ENCODE measurements around the gene IRAK2. TPM values are rescaled to one million over a fixed set of nuclear protein-coding genes. Genes with fewer than 3 reads are reported as not detected.

IRAK2 gene
- total and polyA plus RNA-seq, 2 donors (not counting 3 experiments of a cell fraction or from before 2014, with no cell fraction given), result 7.9 to 10.0 TPM

- Histone ChIP-seq H3K79me2 (ENCODE audit: control insufficient read depth, insufficient read depth, low read length) (no peaks in the 10 kb centered on the region), H3K27me3 (ENCODE audit: control insufficient read depth in 2 of 2, insufficient read depth in 2 of 2, low read length in 2 of 2) (no peaks in the 10 kb centered on the region), H3K9ac (replicated peaks; ENCODE audit: extremely low read depth, insufficient read depth, low read length) (no peak overlapping the region), H3K4me3 (replicated peaks in 1 of 3; ENCODE audit: insufficient read depth in 1 of 3, low read depth in 1 of 3, low read length in 3 of 3) (no peak overlapping the region), H3K27ac (ENCODE audit: insufficient read depth, low read depth, low read length) (no peak overlapping the region), H2AFZ (ENCODE audit: low read depth, low read length) (no peak overlapping the region), H4K20me1 (replicated peaks; ENCODE audit: control insufficient read depth, extremely low read depth, insufficient read depth, low read length) (no peaks in the 10 kb centered on the region), H3K4me2 (ENCODE audit: insufficient read depth, low read length) (no peak overlapping the region), H3K36me3 (ENCODE audit: control insufficient read depth in 2 of 2, extremely low read depth in 1 of 2, insufficient read depth in 2 of 2, low read length in 2 of 2) (no peaks in the 10 kb centered on the region), H3K9me1 (replicated peaks; ENCODE audit: control insufficient read depth, extremely low read depth, insufficient read depth, low read length) (no peaks in the 10 kb centered on the region), H3K9me3 (replicated peaks; ENCODE audit: control insufficient read depth, insufficient read depth, low read length) (no peaks in the 10 kb centered on the region), H3K4me1 (ENCODE audit: control insufficient read depth, extremely low read depth, insufficient read depth, low read length) (no peaks in the 10 kb centered on the region)
- CTCF ChIA-PET, result interaction anchor here (1.3 kb wide), 1 partner anchor 10 kb away, joined by 3 read pairs; no protein-coding TSS in a partner anchor
- dilution Hi-C loops (cut with MboI; ENCODE audit: extremely low pct_ligation_motif_present, low sequenced_read_pairs), result no loop called here
- POLR2A ChIA-PET, result no interaction called here
- DNase-seq (ENCODE audit: low read depth, low spot score) (no peak), FAIRE-seq (no peak)
- intact Hi-C loops (cut with micrococcal nuclease), result no loop called here
- TF ChIP-seq FOS (IDR thresholded peaks at IDR 0.05; ENCODE audit: borderline replicate concordance, insufficient read depth, low read length), result no peak
- no peak for TF ChIP-seq CTCF (IDR thresholded peaks at IDR 0.05; ENCODE audit: extremely low read depth in 1 of 2, insufficient read depth in 1 of 2, low read depth in 1 of 2, low read length in 2 of 2)
- no peak for TF ChIP-seq JUN (IDR thresholded peaks at IDR 0.05; ENCODE audit: borderline replicate concordance, insufficient read depth, insufficient read length, low read depth)
- TF ChIP-seq MAX (IDR thresholded peaks at IDR 0.05; ENCODE audit: insufficient read depth, insufficient read length), result no peak
- TF ChIP-seq POLR2A (IDR thresholded peaks at IDR 0.05; ENCODE audit: low read depth, low read length), result no peak
- TF ChIP-seq GATA2 (IDR thresholded peaks at IDR 0.05; ENCODE audit: insufficient read depth, insufficient read length, low read depth, low read length), result no peak
- TF ChIP-seq EZH2 (IDR thresholded peaks at IDR 0.05; ENCODE audit: borderline replicate concordance, low read depth, low read length, severe bottlenecking), result no peak
- no peak for TF ChIP-seq POLR2AphosphoS5 (IDR thresholded peaks at IDR 0.05; ENCODE audit: insufficient read depth, low read depth, low read length)
- TF ChIP-seq MYC (IDR thresholded peaks at IDR 0.05; ENCODE audit: low read depth, low read length), result no peak
- no TSS peak for BruUV-seq (replicated peaks)
These were observed 125.2 kb downstream of the IRAK2 start for GRCh38 chr3:10289787-10290355.
